ENCODE measurements around the gene PABPC1L. TPM values are rescaled to one million over a fixed set of nuclear protein-coding genes. Genes with fewer than 3 reads are reported as not detected.
A peak's percentile ranks its signal among the peaks of the same experiment; 100 is the strongest.

Gene PABPC1L
- total and polyA plus RNA-seq, 2 of the 13 experiments (the other 11 are each of a cell fraction or from before 2014, with no cell fraction given) = 30.8 to 252 TPM

DNA sequence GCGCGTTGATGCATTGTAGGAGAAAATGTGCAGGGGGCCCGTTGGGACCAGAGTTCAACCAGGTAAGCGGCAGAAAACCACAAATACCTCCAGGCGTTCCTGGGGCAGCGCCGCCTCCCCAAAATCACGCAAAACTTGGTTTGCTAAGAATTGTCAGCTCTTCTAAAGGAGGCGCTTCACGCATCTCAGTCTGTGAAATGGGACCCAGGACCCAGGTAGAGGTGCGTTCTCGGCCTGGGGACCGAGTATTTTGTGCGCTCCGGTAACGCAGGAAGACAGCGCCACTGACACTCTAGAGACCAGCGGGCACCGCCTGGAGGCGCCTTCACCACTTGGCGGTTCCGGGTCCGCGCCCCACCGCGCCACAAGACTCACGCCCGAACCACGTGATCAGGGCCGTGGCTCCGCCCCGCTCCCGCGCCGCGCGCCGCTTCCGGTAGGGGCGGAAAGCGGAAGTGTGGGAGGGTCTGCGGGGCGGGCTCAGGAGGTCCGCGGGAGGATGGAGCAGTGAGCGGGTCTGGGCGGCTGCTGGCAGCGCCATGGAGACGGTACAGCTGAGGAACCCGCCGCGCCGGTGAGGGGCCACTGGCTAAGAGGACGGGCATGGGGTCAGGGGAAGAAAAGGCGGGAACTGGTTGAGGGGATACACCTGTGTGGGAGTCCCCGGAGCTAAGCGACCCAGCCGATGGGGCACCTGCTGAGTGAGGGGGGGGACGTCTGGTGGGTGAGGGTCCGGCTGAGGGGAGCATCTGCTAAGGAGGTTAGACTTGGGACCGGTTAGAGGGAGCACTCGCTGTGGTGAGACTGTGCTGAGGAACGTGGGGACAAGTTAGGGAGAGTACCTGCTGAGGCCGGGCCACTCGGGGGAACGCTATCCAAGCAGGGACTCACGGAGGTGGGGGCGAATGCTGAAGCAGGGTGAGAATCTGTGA is 56.4 kb downstream of the PABPC1L start, which contains the start of gene STK4 (continued):
- TF ChIP-seq, protein P1, sequence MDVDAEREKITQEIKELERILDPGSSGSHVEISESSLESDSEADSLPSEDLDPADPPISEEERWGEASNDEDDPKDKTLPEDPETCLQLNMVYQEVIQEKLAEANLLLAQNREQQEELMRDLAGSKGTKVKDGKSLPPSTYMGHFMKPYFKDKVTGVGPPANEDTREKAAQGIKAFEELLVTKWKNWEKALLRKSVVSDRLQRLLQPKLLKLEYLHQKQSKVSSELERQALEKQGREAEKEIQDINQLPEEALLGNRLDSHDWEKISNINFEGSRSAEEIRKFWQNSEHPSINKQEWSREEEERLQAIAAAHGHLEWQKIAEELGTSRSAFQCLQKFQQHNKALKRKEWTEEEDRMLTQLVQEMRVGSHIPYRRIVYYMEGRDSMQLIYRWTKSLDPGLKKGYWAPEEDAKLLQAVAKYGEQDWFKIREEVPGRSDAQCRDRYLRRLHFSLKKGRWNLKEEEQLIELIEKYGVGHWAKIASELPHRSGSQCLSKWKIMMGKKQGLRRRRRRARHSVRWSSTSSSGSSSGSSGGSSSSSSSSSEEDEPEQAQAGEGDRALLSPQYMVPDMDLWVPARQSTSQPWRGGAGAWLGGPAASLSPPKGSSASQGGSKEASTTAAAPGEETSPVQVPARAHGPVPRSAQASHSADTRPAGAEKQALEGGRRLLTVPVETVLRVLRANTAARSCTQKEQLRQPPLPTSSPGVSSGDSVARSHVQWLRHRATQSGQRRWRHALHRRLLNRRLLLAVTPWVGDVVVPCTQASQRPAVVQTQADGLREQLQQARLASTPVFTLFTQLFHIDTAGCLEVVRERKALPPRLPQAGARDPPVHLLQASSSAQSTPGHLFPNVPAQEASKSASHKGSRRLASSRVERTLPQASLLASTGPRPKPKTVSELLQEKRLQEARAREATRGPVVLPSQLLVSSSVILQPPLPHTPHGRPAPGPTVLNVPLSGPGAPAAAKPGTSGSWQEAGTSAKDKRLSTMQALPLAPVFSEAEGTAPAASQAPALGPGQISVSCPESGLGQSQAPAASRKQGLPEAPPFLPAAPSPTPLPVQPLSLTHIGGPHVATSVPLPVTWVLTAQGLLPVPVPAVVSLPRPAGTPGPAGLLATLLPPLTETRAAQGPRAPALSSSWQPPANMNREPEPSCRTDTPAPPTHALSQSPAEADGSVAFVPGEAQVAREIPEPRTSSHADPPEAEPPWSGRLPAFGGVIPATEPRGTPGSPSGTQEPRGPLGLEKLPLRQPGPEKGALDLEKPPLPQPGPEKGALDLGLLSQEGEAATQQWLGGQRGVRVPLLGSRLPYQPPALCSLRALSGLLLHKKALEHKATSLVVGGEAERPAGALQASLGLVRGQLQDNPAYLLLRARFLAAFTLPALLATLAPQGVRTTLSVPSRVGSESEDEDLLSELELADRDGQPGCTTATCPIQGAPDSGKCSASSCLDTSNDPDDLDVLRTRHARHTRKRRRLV (CRISPR knock-in tag; IDR thresholded peaks at IDR 0.05) = peak; percentile 91
- no peak; the same call in 1 of the 2 replicates for TF ChIP-seq SP140L (CRISPR knock-in tag; IDR thresholded peaks at IDR 0.05; ENCODE audit: borderline replicate concordance)
- TF ChIP-seq, protein P2, sequence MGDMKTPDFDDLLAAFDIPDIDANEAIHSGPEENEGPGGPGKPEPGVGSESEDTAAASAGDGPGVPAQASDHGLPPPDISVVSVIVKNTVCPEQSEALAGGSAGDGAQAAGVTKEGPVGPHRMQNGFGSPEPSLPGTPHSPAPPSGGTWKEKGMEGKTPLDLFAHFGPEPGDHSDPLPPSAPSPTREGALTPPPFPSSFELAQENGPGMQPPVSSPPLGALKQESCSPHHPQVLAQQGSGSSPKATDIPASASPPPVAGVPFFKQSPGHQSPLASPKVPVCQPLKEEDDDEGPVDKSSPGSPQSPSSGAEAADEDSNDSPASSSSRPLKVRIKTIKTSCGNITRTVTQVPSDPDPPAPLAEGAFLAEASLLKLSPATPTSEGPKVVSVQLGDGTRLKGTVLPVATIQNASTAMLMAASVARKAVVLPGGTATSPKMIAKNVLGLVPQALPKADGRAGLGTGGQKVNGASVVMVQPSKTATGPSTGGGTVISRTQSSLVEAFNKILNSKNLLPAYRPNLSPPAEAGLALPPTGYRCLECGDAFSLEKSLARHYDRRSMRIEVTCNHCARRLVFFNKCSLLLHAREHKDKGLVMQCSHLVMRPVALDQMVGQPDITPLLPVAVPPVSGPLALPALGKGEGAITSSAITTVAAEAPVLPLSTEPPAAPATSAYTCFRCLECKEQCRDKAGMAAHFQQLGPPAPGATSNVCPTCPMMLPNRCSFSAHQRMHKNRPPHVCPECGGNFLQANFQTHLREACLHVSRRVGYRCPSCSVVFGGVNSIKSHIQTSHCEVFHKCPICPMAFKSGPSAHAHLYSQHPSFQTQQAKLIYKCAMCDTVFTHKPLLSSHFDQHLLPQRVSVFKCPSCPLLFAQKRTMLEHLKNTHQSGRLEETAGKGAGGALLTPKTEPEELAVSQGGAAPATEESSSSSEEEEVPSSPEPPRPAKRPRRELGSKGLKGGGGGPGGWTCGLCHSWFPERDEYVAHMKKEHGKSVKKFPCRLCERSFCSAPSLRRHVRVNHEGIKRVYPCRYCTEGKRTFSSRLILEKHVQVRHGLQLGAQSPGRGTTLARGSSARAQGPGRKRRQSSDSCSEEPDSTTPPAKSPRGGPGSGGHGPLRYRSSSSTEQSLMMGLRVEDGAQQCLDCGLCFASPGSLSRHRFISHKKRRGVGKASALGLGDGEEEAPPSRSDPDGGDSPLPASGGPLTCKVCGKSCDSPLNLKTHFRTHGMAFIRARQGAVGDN (CRISPR knock-in tag; IDR thresholded peaks at IDR 0.05) = peak; percentile 99
- TF ChIP-seq, protein P3, sequence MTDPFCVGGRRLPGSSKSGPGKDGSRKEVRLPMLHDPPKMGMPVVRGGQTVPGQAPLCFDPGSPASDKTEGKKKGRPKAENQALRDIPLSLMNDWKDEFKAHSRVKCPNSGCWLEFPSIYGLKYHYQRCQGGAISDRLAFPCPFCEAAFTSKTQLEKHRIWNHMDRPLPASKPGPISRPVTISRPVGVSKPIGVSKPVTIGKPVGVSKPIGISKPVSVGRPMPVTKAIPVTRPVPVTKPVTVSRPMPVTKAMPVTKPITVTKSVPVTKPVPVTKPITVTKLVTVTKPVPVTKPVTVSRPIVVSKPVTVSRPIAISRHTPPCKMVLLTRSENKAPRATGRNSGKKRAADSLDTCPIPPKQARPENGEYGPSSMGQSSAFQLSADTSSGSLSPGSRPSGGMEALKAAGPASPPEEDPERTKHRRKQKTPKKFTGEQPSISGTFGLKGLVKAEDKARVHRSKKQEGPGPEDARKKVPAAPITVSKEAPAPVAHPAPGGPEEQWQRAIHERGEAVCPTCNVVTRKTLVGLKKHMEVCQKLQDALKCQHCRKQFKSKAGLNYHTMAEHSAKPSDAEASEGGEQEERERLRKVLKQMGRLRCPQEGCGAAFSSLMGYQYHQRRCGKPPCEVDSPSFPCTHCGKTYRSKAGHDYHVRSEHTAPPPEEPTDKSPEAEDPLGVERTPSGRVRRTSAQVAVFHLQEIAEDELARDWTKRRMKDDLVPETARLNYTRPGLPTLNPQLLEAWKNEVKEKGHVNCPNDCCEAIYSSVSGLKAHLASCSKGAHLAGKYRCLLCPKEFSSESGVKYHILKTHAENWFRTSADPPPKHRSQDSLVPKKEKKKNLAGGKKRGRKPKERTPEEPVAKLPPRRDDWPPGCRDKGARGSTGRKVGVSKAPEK (CRISPR knock-in tag; IDR thresholded peaks at IDR 0.05; ENCODE audit: borderline replicate concordance) = 0 out of 2 replicates have a peak, but pooled peaks have one; percentile 58
- TF ChIP-seq, protein P4, sequence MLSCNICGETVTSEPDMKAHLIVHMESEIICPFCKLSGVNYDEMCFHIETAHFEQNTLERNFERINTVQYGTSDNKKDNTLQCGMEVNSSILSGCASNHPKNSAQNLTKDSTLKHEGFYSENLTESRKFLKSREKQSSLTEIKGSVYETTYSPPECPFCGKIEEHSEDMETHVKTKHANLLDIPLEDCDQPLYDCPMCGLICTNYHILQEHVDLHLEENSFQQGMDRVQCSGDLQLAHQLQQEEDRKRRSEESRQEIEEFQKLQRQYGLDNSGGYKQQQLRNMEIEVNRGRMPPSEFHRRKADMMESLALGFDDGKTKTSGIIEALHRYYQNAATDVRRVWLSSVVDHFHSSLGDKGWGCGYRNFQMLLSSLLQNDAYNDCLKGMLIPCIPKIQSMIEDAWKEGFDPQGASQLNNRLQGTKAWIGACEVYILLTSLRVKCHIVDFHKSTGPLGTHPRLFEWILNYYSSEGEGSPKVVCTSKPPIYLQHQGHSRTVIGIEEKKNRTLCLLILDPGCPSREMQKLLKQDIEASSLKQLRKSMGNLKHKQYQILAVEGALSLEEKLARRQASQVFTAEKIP (CRISPR knock-in tag; IDR thresholded peaks at IDR 0.05; ENCODE audit: borderline replicate concordance) = no peak
- peak; percentile 76; the same call in 1 of the 2 replicates for TF ChIP-seq ZNF768 (CRISPR knock-in tag; IDR thresholded peaks at IDR 0.05)
- TF ChIP-seq CAMTA2 (CRISPR knock-in tag; IDR thresholded peaks at IDR 0.05; ENCODE audit: borderline replicate concordance) = peak; percentile 93
- TF ChIP-seq, protein P5, sequence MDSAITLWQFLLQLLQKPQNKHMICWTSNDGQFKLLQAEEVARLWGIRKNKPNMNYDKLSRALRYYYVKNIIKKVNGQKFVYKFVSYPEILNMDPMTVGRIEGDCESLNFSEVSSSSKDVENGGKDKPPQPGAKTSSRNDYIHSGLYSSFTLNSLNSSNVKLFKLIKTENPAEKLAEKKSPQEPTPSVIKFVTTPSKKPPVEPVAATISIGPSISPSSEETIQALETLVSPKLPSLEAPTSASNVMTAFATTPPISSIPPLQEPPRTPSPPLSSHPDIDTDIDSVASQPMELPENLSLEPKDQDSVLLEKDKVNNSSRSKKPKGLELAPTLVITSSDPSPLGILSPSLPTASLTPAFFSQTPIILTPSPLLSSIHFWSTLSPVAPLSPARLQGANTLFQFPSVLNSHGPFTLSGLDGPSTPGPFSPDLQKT (CRISPR knock-in tag; IDR thresholded peaks at IDR 0.05; ENCODE audit: borderline replicate concordance) = peak; percentile 68; the same call in 1 of the 2 replicates
- peak; percentile 99 for TF ChIP-seq ZNF350 (CRISPR knock-in tag; IDR thresholded peaks at IDR 0.05; ENCODE audit: borderline replicate concordance, low read depth)
- peak; percentile 94 for TF ChIP-seq ZSCAN9 (CRISPR knock-in tag; IDR thresholded peaks at IDR 0.05; ENCODE audit: borderline replicate concordance)
- TF ChIP-seq ZFAT (CRISPR knock-in tag; conservative IDR thresholded peaks at IDR 0.05) = peak; percentile 87

All from HepG2 (cell line).